ENCODE measurements around the gene INTS11.

GRCh38 chr1:1311107-1312104 is 13.1 kb downstream of the INTS11 start:
- no peak for TF ChIP-seq TFE3 (CRISPR knock-in tag; IDR thresholded peaks at IDR 0.05)
- no peak for TF ChIP-seq TBP (CRISPR knock-in tag; IDR thresholded peaks at IDR 0.05)
- TF ChIP-seq, protein P1, sequence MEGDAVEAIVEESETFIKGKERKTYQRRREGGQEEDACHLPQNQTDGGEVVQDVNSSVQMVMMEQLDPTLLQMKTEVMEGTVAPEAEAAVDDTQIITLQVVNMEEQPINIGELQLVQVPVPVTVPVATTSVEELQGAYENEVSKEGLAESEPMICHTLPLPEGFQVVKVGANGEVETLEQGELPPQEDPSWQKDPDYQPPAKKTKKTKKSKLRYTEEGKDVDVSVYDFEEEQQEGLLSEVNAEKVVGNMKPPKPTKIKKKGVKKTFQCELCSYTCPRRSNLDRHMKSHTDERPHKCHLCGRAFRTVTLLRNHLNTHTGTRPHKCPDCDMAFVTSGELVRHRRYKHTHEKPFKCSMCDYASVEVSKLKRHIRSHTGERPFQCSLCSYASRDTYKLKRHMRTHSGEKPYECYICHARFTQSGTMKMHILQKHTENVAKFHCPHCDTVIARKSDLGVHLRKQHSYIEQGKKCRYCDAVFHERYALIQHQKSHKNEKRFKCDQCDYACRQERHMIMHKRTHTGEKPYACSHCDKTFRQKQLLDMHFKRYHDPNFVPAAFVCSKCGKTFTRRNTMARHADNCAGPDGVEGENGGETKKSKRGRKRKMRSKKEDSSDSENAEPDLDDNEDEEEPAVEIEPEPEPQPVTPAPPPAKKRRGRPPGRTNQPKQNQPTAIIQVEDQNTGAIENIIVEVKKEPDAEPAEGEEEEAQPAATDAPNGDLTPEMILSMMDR (CRISPR knock-in tag; IDR thresholded peaks at IDR 0.05), result no peak
- no peak for TF ChIP-seq REST (IDR thresholded peaks at IDR 0.05; ENCODE audit: borderline replicate concordance in 1 of 2, low read depth in 1 of 2, low read length in 2 of 2)
- TF ChIP-seq HCFC1 (IDR thresholded peaks at IDR 0.05; ENCODE audit: low read depth, low read length), result no peak
- TF ChIP-seq TSC22D2 (CRISPR knock-in tag; IDR thresholded peaks at IDR 0.05; ENCODE audit: borderline replicate concordance), result no peak
- TF ChIP-seq ZNF138 (CRISPR knock-in tag; IDR thresholded peaks at IDR 0.05; ENCODE audit: low read depth), result no peak
- TF ChIP-seq ZNF605 (CRISPR knock-in tag; IDR thresholded peaks at IDR 0.05), result no peak
